GM23248 (cell line): ENCODE measurements around the gene UGDH. TPM values are rescaled to one million over a fixed set of nuclear protein-coding genes. Genes with fewer than 3 reads are reported as not detected.

ENCODE experiments used
- DNase-seq: peaks from one replicate; pipeline ENCODE4 v3.0.0-alpha.2; 2015
- H2AFZ ChIP-seq: fragments of 200-600 bp; sonication (generic); 2 replicates; pipeline ENCODE4 v1.6.1; 2016; ENCODE audit warnings: antibody characterized with exemption
- H3F3A ChIP-seq: fragments of 200-600 bp; sonication (generic); 2 replicates; pipeline ENCODE4 v1.6.1; 2016; ENCODE audit warnings: mild to moderate bottlenecking, antibody characterized with exemption, mixed run types; ENCODE audit not compliant: insufficient read depth
- H3K27ac ChIP-seq: fragments of 200-600 bp; sonication (generic); 2 replicates; pipeline ENCODE4 v1.5.1; 2016; ENCODE audit warnings: mild to moderate bottlenecking
- H3K27me3 ChIP-seq: fragments of 200-600 bp; sonication (generic); replicated peaks from 2 replicates; pipeline ENCODE4 v1.6.1; 2016; ENCODE audit warnings: mild to moderate bottlenecking; ENCODE audit not compliant: insufficient read depth
- H3K36me3 ChIP-seq: fragments of 200-600 bp; sonication (generic); 2 replicates; pipeline ENCODE4 v1.6.1; 2016; ENCODE audit warnings: low read depth, mild to moderate bottlenecking
- H3K4me1 ChIP-seq: fragments of 200-600 bp; sonication (generic); 2 replicates; pipeline ENCODE4 v1.6.1; 2016; ENCODE audit warnings: mild to moderate bottlenecking; ENCODE audit not compliant: insufficient read depth
- H3K4me2 ChIP-seq: fragments of 200-600 bp; sonication (generic); one replicate; pipeline ENCODE4 v1.6.1; 2016; ENCODE audit warnings: mild to moderate bottlenecking; ENCODE audit not compliant: unreplicated experiment
- H3K4me3 ChIP-seq: fragments of 200-600 bp; sonication (generic); 2 replicates; pipeline ENCODE4 v1.5.1; 2016; ENCODE audit warnings: mild to moderate bottlenecking
- H3K79me2 ChIP-seq: fragments of 200-600 bp; sonication (generic); 2 replicates; pipeline ENCODE4 v1.6.1; 2016; ENCODE audit warnings: mild to moderate bottlenecking; ENCODE audit not compliant: insufficient read depth
- H3K9ac ChIP-seq: fragments of 200-600 bp; sonication (generic); 2 replicates; pipeline ENCODE4 v1.6.1; 2016; ENCODE audit warnings: mild to moderate bottlenecking
- H3K9me2 ChIP-seq: fragments of 200-600 bp; sonication (generic); 2 replicates; pipeline ENCODE4 v1.6.1; 2016; ENCODE audit warnings: mixed run types, mild to moderate bottlenecking, moderate library complexity; ENCODE audit not compliant: insufficient read depth
- H3K9me3 ChIP-seq: fragments of 200-600 bp; sonication (generic); one replicate; pipeline ENCODE4 v1.6.1; 2017; ENCODE audit warnings: low read depth
- H4K20me1 ChIP-seq: fragments of 200-600 bp; sonication (generic); 2 replicates; pipeline ENCODE4 v1.6.0; 2016; ENCODE audit not compliant: insufficient read depth
- EZH2 ChIP-seq: fragments of 200-600 bp; sonication (generic); IDR thresholded peaks from 2 replicates; pipeline ENCODE4 v1.6.1; 2018; ENCODE audit warnings: antibody characterized with exemption, mild to moderate bottlenecking; ENCODE audit not compliant: insufficient read depth, poor library complexity, severe bottlenecking
- EZH2phosphoT487 ChIP-seq: fragments of 200-600 bp; sonication (generic); IDR thresholded peaks from 2 replicates; pipeline ENCODE4 v1.6.1; 2018; ENCODE audit warnings: antibody characterized with exemption, moderate library complexity, mild to moderate bottlenecking, low read depth; ENCODE audit not compliant: insufficient read depth
- WGBS, 2 experiments: methylation state at CpG; one replicate each; pipeline ENCODE4 v1.1.6; 2015 to 2017; ENCODE audit warnings: low lambda C conversion rate in 2 of 2, low coverage in 1 of 2; ENCODE audit errors: missing lambda C conversion rate in 2 of 2; 5-methylcytosine and 5-hydroxymethylcytosine counted together
- in situ Hi-C: fragments of 300-500 bp; cut with MboI; formaldehyde crosslinking; loops from 2 replicates; pipeline ENCODE4 v1.15.0; 2020
- polyA plus RNA-seq: library from polyadenylated mRNA; unstranded; fragments of >200 nt; fragmentation: Nextera tagmentation; extraction: Ambion mirVana; gene quantifications from 2 replicates; pipeline ENCODE4 v1.2.1, GENCODE V29; 2016
- total RNA-seq: library from RNA; depleted of rRNA; stranded (reverse); fragments of >200 nt; shearing (Covaris generic); gene quantifications from 2 replicates; pipeline ENCODE4 v1.2.3, GENCODE V29; 2014

The UGDH gene
- total and polyA plus RNA-seq, 2 experiments from 2014 or later: 140 to 263 TPM

DNA sequence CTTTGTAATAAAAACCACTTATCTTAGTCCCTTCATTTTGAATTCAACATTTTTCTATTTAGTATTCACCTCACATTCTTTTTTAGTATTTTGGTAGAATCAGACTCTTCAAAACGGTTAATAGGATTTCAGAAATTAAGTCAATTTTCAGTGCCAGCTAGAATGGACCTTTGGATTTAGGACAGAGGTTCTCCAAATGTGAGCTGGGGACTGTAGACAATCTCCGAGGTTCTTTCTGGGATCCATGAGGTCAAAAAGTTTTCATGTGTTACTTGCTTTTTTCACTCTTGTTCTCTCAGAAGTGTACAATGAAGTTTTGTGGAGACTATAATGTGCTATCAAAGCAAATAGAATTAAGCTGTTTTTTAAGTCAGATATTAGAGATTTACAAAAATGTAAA, 2.3 kb upstream of the UGDH start:
- TF ChIP-seq EZH2 (no peak), EZH2phosphoT487 (no peak)
- peaks cover 17% of the 10 kb centered on the region; the same call in 1 of the 2 replicates for H3F3A ChIP-seq
- no peak for DNase-seq
- H3K9ac ChIP-seq: no peak overlapping the region
- H3K4me2 ChIP-seq: peak overlapping the region; percentile 91
- no peaks in the 10 kb centered on the region for H3K9me3 ChIP-seq
- H3K4me1 ChIP-seq: peaks cover 20% of the 10 kb centered on the region; the same call in 1 of the 2 replicates
- in situ Hi-C loops: no loop called here
- H3K79me2 ChIP-seq: peaks cover 54% of the 10 kb centered on the region
- peak overlapping the region; percentile 23; the same call in 1 of the 2 replicates for H2AFZ ChIP-seq
- 0 out of 2 replicates have a peak overlapping the region, but pooled peaks have one; percentile 99 for H3K4me3 ChIP-seq
- no peaks in the 10 kb centered on the region for H3K27me3 ChIP-seq
- no peaks in the 10 kb centered on the region for H3K9me2 ChIP-seq
- no peak overlapping the region for H3K27ac ChIP-seq
- 34 to 55% methylated on average over 2 of the region's 2 CpGs for WGBS, 2 experiments
- H3K36me3 ChIP-seq: peaks cover 11% of the 10 kb centered on the region; the same call in 1 of the 2 replicates
- no peaks in the 10 kb centered on the region for H4K20me1 ChIP-seq

GRCh38 chr4:39528061-39528465, 824 bp upstream of the UGDH start:
- Histone ChIP-seq H3K9me2 (no peaks in the 10 kb centered on the region), H3K27ac (peak overlapping the region; percentile 98), H3K4me1 (peaks cover 28% of the 10 kb centered on the region), H3K9me3 (no peaks in the 10 kb centered on the region), H3K9ac (peak overlapping the region; percentile 96), H3K27me3 (no peaks in the 10 kb centered on the region), H3K4me2 (peak overlapping the region; percentile 91), H3K36me3 (peaks cover 11% of the 10 kb centered on the region; the same call in 1 of the 2 replicates), H3F3A (peaks cover 19% of the 10 kb centered on the region; the same call in 1 of the 2 replicates), H3K79me2 (peaks cover 69% of the 10 kb centered on the region), H3K4me3 (peak overlapping the region; percentile 99), H4K20me1 (no peaks in the 10 kb centered on the region), H2AFZ (peak overlapping the region; percentile 78)
- TF ChIP-seq EZH2 (no peak), EZH2phosphoT487 (no peak)
- in situ Hi-C loops: no loop called here
- 0 to 2% methylated on average over 20 to 21 of the region's 21 CpGs for WGBS, 2 experiments
- DNase-seq: peak; percentile 96

DNA sequence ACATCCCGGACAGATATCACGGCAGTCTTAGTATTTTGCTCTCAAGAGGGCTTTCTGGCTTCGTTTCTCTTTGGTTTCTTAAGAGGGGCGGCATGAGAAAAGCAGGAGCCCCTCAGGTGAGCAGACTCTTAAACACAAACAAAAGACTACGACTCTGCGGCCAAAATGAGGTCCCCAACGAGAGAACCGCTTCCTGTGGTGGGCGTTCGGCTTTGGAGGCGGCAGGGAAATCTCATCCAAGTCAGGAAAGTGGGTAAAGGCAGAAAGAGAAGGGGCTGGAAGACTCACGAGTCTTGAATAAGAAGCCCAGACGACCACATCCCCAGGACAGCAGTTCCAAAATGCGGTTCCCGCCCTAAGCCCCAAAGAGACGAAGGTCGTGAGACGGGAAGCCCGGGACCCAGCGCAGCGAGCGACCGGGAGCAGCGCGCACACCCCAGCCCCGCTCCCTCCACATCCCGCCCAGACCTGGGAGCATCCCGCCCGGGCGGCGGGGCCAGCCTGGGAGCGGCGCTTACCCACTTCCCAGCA, 409 bp downstream of the UGDH start:
- no peaks in the 10 kb centered on the region for H3K9me2 ChIP-seq
- TF ChIP-seq EZH2 (no peak), EZH2phosphoT487 (no peak)
- H3K4me2 ChIP-seq: peak overlapping the region; percentile 100
- peaks cover 11% of the 10 kb centered on the region; the same call in 1 of the 2 replicates for H3K36me3 ChIP-seq
- no peaks in the 10 kb centered on the region for H4K20me1 ChIP-seq
- no peaks in the 10 kb centered on the region for H3K9me3 ChIP-seq
- H3K27ac ChIP-seq: peak overlapping the region; percentile 98
- DNase-seq: no peak
- peaks cover 31% of the 10 kb centered on the region for H3F3A ChIP-seq
- no peaks in the 10 kb centered on the region for H3K27me3 ChIP-seq
- H2AFZ ChIP-seq: peak overlapping the region; percentile 35
- H3K4me3 ChIP-seq: peak overlapping the region; percentile 99
- 1% methylated on average over 31 to 33 of the region's 33 CpGs for WGBS, 2 experiments
- in situ Hi-C loops: no loop called here
- peaks cover 81% of the 10 kb centered on the region for H3K79me2 ChIP-seq
- H3K9ac ChIP-seq: peak overlapping the region; percentile 96
- H3K4me1 ChIP-seq: peaks cover 41% of the 10 kb centered on the region

DNA sequence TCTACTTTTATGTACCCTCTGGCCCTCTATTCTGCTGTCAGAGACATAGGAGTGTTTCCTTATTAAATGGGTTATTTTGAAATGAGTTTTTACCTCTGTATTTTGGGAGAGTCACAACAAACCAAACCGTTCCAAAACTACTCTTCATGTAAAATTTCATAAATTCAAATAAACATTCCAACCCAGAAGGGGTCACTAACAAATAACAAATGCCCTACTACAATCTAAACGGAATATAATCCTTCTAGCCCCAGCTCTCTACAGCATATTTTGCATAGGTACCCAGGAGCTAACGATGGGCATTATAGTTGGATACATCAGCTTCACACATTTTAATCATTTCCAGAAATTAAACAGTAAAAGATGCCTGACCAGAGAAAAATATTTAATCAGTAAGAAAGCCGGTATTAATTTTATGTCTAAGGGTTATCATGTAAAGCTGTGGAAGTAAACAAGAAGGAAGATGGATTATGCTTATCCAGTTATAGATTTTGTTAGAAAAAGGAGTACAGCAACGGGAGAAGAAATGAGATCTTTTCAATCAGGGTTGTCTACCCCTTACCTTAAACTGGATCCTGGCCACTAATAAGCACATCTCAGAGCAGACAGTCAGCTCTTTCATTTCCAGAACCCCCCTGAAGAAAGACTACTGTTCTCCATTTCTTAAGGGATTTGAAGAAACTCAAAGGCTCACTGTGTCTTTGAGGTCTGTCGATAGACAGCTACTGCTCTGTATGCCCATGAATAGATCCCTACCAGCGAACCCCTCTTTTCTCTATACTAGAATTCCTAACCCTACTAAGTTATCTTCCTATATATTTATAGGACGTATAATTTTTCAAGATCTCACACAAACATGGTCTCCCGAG, 1.2 kb downstream of the UGDH start:
- 8% methylated on average over 9 of the region's 9 CpGs for WGBS, 2 experiments
- H3F3A ChIP-seq: peaks cover 38% of the 10 kb centered on the region
- no peaks in the 10 kb centered on the region for H3K27me3 ChIP-seq
- in situ Hi-C loops: no loop called here
- H3K9me3 ChIP-seq: no peaks in the 10 kb centered on the region
- peaks cover 84% of the 10 kb centered on the region for H3K79me2 ChIP-seq
- H2AFZ ChIP-seq: peak overlapping the region; percentile 35
- DNase-seq: no peak
- no peaks in the 10 kb centered on the region for H4K20me1 ChIP-seq
- H3K36me3 ChIP-seq: peaks cover 7% of the 10 kb centered on the region; the same call in 1 of the 2 replicates
- peak overlapping the region; percentile 96 for H3K9ac ChIP-seq
- peak overlapping the region; percentile 99 for H3K4me3 ChIP-seq
- H3K27ac ChIP-seq: peak overlapping the region; percentile 98
- TF ChIP-seq EZH2phosphoT487 (no peak), EZH2 (no peak)
- H3K4me1 ChIP-seq: peaks cover 47% of the 10 kb centered on the region
- no peaks in the 10 kb centered on the region for H3K9me2 ChIP-seq
- peak overlapping the region; percentile 100 for H3K4me2 ChIP-seq
